HG02938 (cell line): Measurements from ENCODE around the gene ENDOV.

Source experiments
- ATAC-seq: cut with Tn5 transposase; IDR thresholded peaks from one replicate; pipeline ENCODE4 v1.9.1; 2021; ENCODE audit warnings: mild to moderate bottlenecking, moderate library complexity; ENCODE audit not compliant: unreplicated experiment

The ENDOV gene

DNA sequence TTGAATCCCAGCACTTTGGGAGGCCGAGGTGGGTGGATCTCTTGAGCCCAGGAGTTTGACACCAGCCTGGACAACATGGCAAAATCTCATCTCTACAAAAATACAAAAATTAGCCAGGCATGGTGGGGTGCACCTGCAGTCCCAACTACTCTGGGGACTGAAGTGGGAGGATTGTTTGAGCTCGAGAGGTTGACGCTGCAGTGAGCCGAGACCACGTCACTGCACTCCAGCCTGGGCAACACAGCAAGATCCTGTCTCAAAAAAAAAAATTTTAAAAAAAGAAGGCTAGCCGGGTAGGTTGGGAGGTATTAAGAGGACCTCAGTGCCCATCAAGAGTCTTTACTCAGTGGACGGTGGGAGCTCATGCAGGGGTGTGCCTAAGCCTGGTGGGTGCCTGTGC lies 65.3 kb downstream of the ENDOV start:
- ATAC-seq = no peak

DNA sequence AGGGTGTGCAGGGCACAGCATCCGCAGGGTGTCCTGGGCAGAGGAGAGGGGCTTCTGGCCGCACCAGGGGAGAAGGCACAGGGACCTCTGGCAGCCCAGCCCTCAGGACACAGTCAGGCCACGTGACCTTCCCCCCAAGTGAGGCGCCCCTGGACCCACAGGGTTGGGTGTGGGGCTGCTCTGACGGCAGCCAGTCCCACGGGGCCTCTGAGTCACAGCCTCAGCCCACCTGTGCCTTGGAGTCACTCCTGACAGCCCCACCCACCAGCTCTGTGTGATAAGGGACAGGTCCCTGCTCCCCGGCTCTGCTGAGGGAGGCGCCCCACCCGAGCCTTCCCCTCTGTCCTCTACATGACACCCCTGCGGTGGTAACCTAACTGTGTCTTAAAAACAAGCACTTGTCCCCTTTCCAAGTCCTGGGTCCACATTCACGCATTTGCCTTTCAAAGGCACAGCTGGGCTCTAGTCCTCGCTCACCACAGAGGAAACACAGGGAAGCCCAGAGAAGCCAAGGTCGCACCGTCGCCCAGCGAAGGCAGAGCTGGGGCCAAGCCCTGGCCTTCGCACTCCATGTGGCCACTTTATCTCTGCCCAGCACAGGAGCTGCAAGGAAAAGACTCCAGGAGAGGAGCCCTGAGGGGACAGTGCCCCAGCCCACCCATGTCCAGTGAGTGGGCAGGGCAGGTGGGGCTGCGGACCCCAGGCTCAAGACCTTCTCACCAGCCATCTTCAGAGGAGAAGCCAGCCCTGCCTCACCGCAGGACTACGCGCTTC lies 66.5 kb downstream of the ENDOV start:
- no peak for ATAC-seq

DNA sequence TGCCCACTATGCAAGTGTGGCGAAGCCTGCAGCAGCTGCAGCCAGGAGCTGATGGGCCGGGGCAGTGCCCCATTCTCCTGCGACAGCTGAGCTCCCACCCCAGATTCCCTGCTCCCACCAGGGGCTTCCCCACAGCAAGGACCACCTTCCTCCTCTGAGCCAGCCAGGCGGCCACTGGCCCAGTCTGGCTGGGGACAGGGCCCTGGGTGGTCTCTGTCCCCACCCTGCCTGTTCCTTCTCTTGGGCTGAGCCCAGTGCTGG lies 67.0 kb downstream of the ENDOV start:
- no peak for ATAC-seq

GRCh38 chr17:80482555-80483308 lies 67.8 kb downstream of the ENDOV start:
- no peak for ATAC-seq

- no peak for ATAC-seq
Observed at GRCh38 chr17:80485846-80486245, 70.9 kb downstream of the ENDOV start.

DNA sequence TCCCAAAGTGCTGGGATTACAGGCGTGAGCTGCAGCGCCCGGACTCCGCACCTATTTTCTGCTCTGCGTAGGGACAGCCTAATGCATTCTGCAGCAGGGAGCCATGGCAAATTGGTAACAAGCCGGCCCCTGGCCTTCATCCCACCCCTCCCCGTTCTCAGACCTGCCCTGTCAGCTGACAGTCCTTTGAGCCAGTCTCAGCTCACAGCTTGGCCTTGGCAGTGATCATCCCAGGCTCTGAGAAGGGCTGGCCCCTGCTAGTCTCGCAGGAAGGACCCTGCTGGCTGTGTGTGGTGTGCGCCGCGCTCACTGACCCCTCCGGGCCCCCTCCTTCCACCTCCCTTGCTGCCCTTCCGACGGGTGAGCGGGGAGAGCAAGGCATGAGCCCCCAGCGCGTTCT lies 71.7 kb downstream of the ENDOV start:
- no peak for ATAC-seq

DNA sequence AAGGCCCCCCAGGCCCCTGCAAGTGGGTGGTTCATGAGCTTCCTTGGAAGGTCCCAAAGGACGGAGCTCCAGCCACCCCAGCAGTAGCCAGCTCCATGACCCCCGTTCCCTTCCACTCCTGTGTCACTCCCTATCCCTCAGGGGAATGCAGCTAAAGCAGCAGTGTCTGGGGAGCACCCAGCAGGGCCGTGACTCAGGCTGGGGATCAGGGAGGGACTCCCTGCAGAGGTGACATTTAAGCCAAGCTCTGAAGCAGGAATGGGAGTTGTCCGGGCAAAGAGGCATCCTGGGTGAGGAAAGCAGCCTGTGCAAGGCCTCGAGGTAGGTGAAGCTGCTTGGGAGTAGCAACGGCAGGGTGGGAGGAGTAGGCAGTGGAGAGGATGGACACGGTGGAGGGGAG lies 72.5 kb downstream of the ENDOV start:
- no peak for ATAC-seq
